Mucosa of descending colon (tissue), 3 donors: Measurements from ENCODE around the gene CABS1. TPM values are rescaled to one million over a fixed set of nuclear protein-coding genes. Genes with fewer than 3 reads are reported as not detected.

Experiments used
- ATAC-seq: fragments of 200-7000 bp; cut with Tn5 transposase; one replicate; pipeline ENCODE4 v1.9.1; 2020; ENCODE audit warnings: mild to moderate bottlenecking, moderate library complexity
- DNase-seq, 3 donors: peaks; one replicate each; pipeline ENCODE4 v3.0.0-alpha.2; 2020
- H3K36me3 ChIP-seq: fragments of 200-600 bp; one replicate; pipeline ENCODE4 v1.8.0; 2021; ENCODE audit warnings: low read depth, mild to moderate bottlenecking
- H3K4me1 ChIP-seq: fragments of 200-600 bp; one replicate; pipeline ENCODE4 v1.8.0; 2021; ENCODE audit warnings: low read depth, mild to moderate bottlenecking
- H3K4me3 ChIP-seq: fragments of 200-600 bp; one replicate; pipeline ENCODE4 v1.8.0; 2021; ENCODE audit warnings: mild to moderate bottlenecking
- H3K9me3 ChIP-seq: fragments of 200-600 bp; one replicate; pipeline ENCODE4 v1.8.0; 2021; ENCODE audit warnings: mild to moderate bottlenecking
- intact Hi-C, 2 donors: fragments of 100-400 bp; cut with DNase I in 1 of 2; cut with micrococcal nuclease in 1 of 2; formaldehyde crosslinking; loops; one replicate each; pipeline versions ENCODE4 v1.11.0 to v1.11.1; 2022; cut with DNase I, micrococcal nuclease
- total RNA-seq, 3 donors: library from RNA; stranded (reverse); fragmentation: NEBNext Ultra II Directional in 2 of 3; extraction: Animal tissue kit (Norgen Biotek cat#: 25700) in 2 of 3; gene quantifications; one replicate each; pipeline versions ENCODE4 v1.2.1 to v1.2.4, GENCODE V29; 2021 to 2023
- TF ChIP-seq, protein P1 (sequence below): fragments of 200-600 bp; IDR thresholded peaks from one replicate; pipeline ENCODE4 v1.8.0; 2022; ENCODE audit warnings: antibody characterized with exemption, mild to moderate bottlenecking
- donor health status: DM: no; HTN: no; CAD: no; lungs with moderate emphysema.
- donor health status: DM: no; HTN: no; CAD: no.
- donor health status: DM: no; HTN: yes; CAD: no.

The CABS1 gene
- total RNA-seq, 3 donors from 2014 or later: not detected

- ATAC-seq (no peak), DNase-seq (no peak)
- intact Hi-C loops: no loop called here
- Histone ChIP-seq H3K9me3 (no peaks in the 10 kb centered on the region), H3K4me1 (no peaks in the 10 kb centered on the region), H3K36me3 (no peaks in the 10 kb centered on the region), H3K4me3 (no peak overlapping the region)
- TF ChIP-seq, protein P1, sequence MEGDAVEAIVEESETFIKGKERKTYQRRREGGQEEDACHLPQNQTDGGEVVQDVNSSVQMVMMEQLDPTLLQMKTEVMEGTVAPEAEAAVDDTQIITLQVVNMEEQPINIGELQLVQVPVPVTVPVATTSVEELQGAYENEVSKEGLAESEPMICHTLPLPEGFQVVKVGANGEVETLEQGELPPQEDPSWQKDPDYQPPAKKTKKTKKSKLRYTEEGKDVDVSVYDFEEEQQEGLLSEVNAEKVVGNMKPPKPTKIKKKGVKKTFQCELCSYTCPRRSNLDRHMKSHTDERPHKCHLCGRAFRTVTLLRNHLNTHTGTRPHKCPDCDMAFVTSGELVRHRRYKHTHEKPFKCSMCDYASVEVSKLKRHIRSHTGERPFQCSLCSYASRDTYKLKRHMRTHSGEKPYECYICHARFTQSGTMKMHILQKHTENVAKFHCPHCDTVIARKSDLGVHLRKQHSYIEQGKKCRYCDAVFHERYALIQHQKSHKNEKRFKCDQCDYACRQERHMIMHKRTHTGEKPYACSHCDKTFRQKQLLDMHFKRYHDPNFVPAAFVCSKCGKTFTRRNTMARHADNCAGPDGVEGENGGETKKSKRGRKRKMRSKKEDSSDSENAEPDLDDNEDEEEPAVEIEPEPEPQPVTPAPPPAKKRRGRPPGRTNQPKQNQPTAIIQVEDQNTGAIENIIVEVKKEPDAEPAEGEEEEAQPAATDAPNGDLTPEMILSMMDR: no peak
These were observed 29.2 kb downstream of the CABS1 start for GRCh38 chr4:70364002-70364401.

DNA sequence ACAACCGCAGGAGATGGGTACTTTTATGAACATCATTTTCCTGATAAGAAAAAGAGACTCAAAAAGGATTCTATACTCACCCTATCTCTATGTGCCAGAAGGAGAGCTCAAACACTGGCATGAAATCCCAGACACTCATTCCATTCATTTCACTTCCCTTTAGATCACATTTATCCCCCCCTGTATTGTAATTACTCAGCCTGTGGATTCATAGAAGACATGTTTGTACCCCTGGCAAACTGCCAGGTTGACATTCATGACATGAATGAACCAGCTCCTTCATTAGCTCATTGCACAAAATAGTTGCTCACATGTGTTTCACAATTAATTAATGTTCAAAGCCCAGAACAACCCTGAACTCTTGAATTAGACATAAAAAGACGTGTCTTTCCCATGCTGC, 30.7 kb downstream of the CABS1 start:
- DNase-seq: no peak
- TF ChIP-seq, protein P1: no peak

DNA sequence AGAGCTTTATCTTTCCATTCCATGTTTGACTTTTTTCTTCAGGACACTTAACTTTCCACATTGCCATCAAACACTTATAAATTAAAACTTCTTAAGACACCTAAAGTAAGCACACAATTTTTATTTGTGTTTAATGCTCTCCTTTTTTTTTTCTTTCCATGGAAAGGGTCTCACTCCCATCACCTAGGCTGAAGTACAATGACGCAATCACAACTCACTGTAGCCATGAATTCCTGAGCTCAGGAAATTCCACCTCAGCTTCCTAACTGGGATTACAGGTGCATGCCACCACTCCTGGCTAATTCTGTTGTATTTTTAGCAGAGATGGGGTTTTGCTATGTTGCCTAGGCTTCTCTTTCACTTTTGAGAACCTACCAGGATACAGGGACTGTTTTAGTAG, 33.0 kb downstream of the CABS1 start:
- Histone ChIP-seq H3K4me1 (no peaks in the 10 kb centered on the region), H3K36me3 (no peaks in the 10 kb centered on the region), H3K4me3 (no peak overlapping the region), H3K9me3 (no peaks in the 10 kb centered on the region)
- intact Hi-C loops: no loop called here
- DNase-seq (no peak), ATAC-seq (no peak)
- TF ChIP-seq, protein P1: no peak

More for the DNA sequence above, 30.7 kb downstream of the CABS1 start:
- Histone ChIP-seq H3K4me3 (no peak overlapping the region), H3K9me3 (no peaks in the 10 kb centered on the region), H3K4me1 (no peaks in the 10 kb centered on the region), H3K36me3 (no peaks in the 10 kb centered on the region)
- no peak for ATAC-seq
- intact Hi-C loops: no loop called here

- ATAC-seq (no peak), DNase-seq (no peak)
- TF ChIP-seq, protein P1: no peak
- no peaks in the 10 kb centered on the region for H3K9me3 ChIP-seq
- H3K36me3 ChIP-seq: no peaks in the 10 kb centered on the region
- no peaks in the 10 kb centered on the region for H3K4me1 ChIP-seq
- no peak overlapping the region for H3K4me3 ChIP-seq
- intact Hi-C loops: no loop called here
These were observed 37.2 kb downstream of the CABS1 start for GRCh38 chr4:70371987-70372386.

GRCh38 chr4:70372760-70373159, 38.0 kb downstream of the CABS1 start:
- no peaks in the 10 kb centered on the region for H3K9me3 ChIP-seq
- no peak overlapping the region for H3K4me3 ChIP-seq
- TF ChIP-seq, protein P1: no peak
- DNase-seq (no peak), ATAC-seq (no peak)
- no peaks in the 10 kb centered on the region for H3K4me1 ChIP-seq
- intact Hi-C loops: no loop called here
- no peaks in the 10 kb centered on the region for H3K36me3 ChIP-seq

- ATAC-seq: no peak
- no peak for DNase-seq
- H3K4me1 ChIP-seq: no peaks in the 10 kb centered on the region
- no peaks in the 10 kb centered on the region for H3K9me3 ChIP-seq
- TF ChIP-seq, protein P1: no peak
- intact Hi-C loops: no loop called here
- no peaks in the 10 kb centered on the region for H3K36me3 ChIP-seq
- no peak overlapping the region for H3K4me3 ChIP-seq
These were observed 45.8 kb downstream of the CABS1 start for GRCh38 chr4:70380578-70380977.
